Measurements from ENCODE around the gene NUP98. TPM values are rescaled to one million over a fixed set of nuclear protein-coding genes. Genes with fewer than 3 reads are reported as not detected.

NUP98 gene
- total and polyA plus RNA-seq, 10 of the 15 experiments (the other 5 are each of a cell fraction or from before 2014, with no cell fraction given), result 21.7 to 108 (median 78.9) TPM

DNA sequence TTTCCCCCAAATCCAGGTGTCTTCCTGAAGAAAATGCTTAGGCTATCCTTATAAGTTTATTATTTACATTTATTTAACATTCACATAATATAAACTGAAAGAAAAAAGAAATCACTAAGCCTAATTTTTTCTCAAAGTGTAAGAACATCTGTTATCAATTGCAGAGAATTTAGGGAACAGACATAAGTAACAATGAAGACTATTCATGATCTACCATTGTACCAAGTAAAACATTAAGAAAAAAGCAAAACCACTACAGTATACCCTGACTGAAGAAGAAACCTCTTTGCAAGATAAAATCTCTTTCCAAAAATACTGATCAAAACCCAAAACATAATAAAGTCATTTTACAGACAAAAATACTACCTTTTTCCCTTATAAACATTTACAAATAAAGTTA is 60.5 kb downstream of the NUP98 start:
- ChIA-PET SMC1A (ENCODE audit: uncharacterized antibody, unreplicated experiment) (no interaction called here), POLR2A (no interaction called here), CTCF (no interaction called here), RAD21 (ENCODE audit: unreplicated experiment) (no interaction called here)
- H3K27ac ChIP-seq (ENCODE audit: control insufficient read depth, insufficient read depth), result no peak overlapping the region
- in situ Hi-C loops (cut with MboI) (no loop called here), intact Hi-C loops (cut with micrococcal nuclease; ENCODE audit: unreplicated experiment) (no loop called here)
- H3K4me1 ChIP-seq (ENCODE audit: control insufficient read depth, insufficient read depth, low read length), result no peaks in the 10 kb centered on the region
- no peak overlapping the region for H3K4me2 ChIP-seq (ENCODE audit: control insufficient read depth, insufficient read depth)
- DNase-seq (ENCODE audit: low read depth, low spot score), result no peak
- TF ChIP-seq, protein P1, sequence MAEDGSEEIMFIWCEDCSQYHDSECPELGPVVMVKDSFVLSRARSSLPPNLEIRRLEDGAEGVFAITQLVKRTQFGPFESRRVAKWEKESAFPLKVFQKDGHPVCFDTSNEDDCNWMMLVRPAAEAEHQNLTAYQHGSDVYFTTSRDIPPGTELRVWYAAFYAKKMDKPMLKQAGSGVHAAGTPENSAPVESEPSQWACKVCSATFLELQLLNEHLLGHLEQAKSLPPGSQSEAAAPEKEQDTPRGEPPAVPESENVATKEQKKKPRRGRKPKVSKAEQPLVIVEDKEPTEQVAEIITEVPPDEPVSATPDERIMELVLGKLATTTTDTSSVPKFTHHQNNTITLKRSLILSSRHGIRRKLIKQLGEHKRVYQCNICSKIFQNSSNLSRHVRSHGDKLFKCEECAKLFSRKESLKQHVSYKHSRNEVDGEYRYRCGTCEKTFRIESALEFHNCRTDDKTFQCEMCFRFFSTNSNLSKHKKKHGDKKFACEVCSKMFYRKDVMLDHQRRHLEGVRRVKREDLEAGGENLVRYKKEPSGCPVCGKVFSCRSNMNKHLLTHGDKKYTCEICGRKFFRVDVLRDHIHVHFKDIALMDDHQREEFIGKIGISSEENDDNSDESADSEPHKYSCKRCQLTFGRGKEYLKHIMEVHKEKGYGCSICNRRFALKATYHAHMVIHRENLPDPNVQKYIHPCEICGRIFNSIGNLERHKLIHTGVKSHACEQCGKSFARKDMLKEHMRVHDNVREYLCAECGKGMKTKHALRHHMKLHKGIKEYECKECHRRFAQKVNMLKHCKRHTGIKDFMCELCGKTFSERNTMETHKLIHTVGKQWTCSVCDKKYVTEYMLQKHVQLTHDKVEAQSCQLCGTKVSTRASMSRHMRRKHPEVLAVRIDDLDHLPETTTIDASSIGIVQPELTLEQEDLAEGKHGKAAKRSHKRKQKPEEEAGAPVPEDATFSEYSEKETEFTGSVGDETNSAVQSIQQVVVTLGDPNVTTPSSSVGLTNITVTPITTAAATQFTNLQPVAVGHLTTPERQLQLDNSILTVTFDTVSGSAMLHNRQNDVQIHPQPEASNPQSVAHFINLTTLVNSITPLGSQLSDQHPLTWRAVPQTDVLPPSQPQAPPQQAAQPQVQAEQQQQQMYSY (CRISPR knock-in tag; IDR thresholded peaks at IDR 0.05), result no peak
- TF ChIP-seq YY1 (IDR thresholded peaks at IDR 0.05; ENCODE audit: low read depth, low read length), result no peak
- peaks cover 3 to 29% of the 10 kb centered on the region in 2 experiments; a peak in 3 of 4 replicates for H3K36me3 ChIP-seq (ENCODE audit: control insufficient read depth in 2 of 2, insufficient read depth in 2 of 2, low read length in 1 of 2)
- no peaks in the 10 kb centered on the region for H4K20me1 ChIP-seq (ENCODE audit: control insufficient read depth, insufficient read depth)
- no peaks in the 10 kb centered on the region for H3K27me3 ChIP-seq (replicated peaks in 1 of 2; ENCODE audit: control insufficient read depth in 2 of 2, insufficient read depth in 2 of 2, low read length in 1 of 2)
- no peaks in the 10 kb centered on the region for H3K79me2 ChIP-seq (ENCODE audit: control insufficient read depth, insufficient read depth, low read length)
- BruUV-seq (replicated peaks), result no TSS peak
- no peak for ATAC-seq
- H3K9me3 ChIP-seq (replicated peaks; ENCODE audit: control insufficient read depth, insufficient read depth, low read length), result no peaks in the 10 kb centered on the region
- no peak overlapping the region for H3K9ac ChIP-seq (ENCODE audit: control insufficient read depth, insufficient read depth, low read length)
- H2AFZ ChIP-seq (ENCODE audit: control insufficient read depth, low read depth, low read length), result no peak overlapping the region
- H3K4me3 ChIP-seq, result no peak overlapping the region
- FAIRE-seq, result no peak

DNA sequence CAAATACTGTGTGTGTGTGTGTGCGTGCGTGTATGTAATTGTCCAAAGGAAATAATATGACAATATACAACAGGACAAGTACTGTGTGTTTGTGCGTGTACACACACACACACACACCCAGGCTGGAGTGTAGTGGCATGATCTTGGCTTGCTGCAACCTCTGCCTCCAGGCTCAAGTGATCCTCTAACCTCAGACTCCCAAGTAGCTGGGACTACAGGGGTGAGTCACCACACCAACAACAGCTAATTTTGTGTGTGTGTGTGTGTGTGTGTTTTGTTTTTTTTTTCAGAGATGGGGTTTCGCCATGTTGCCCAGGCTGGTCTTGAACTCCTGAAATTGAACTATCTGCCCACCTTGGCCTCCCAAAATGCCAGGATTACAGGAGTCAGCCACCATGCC is 61.5 kb downstream of the NUP98 start:
- FAIRE-seq (no peak), ATAC-seq (no peak), DNase-seq (ENCODE audit: low read depth, low spot score) (no peak)
- no peak for TF ChIP-seq CBX5 (IDR thresholded peaks at IDR 0.05; ENCODE audit: low read depth)
- no peak for TF ChIP-seq DPF2 (IDR thresholded peaks at IDR 0.05)
- no peak for TF ChIP-seq ZNF207 (IDR thresholded peaks at IDR 0.05; ENCODE audit: borderline replicate concordance)
- no peak for TF ChIP-seq IRF3 (IDR thresholded peaks at IDR 0.05)
- TF ChIP-seq JUNB (IDR thresholded peaks at IDR 0.05), result no peak
- no peak for TF ChIP-seq ZNF274 (IDR thresholded peaks at IDR 0.05; ENCODE audit: insufficient read depth, insufficient read length)
- no peak for TF ChIP-seq E2F8 (IDR thresholded peaks at IDR 0.05; ENCODE audit: low read depth, partially characterized antibody)
- POLR2A ChIA-PET, result no interaction called here
- Histone ChIP-seq H3K4me3 (no peak overlapping the region), H2AFZ (ENCODE audit: control insufficient read depth, low read depth, low read length) (no peak overlapping the region), H3K9me3 (replicated peaks; ENCODE audit: control insufficient read depth, insufficient read depth, low read length) (no peaks in the 10 kb centered on the region), H3K4me1 (ENCODE audit: control insufficient read depth, insufficient read depth, low read length) (no peaks in the 10 kb centered on the region), H3K36me3 (ENCODE audit: control insufficient read depth in 2 of 2, insufficient read depth in 2 of 2, low read length in 1 of 2) (peaks cover 3 to 27% of the 10 kb centered on the region in 2 experiments; a peak in 3 of 4 replicates), H3K9ac (ENCODE audit: control insufficient read depth, insufficient read depth, low read length) (no peak overlapping the region), H3K27ac (ENCODE audit: control insufficient read depth, insufficient read depth) (no peak overlapping the region), H3K27me3 (replicated peaks in 1 of 2; ENCODE audit: control insufficient read depth in 2 of 2, insufficient read depth in 2 of 2, low read length in 1 of 2) (no peaks in the 10 kb centered on the region), H3K4me2 (ENCODE audit: control insufficient read depth, insufficient read depth) (no peak overlapping the region), H3K79me2 (ENCODE audit: control insufficient read depth, insufficient read depth, low read length) (no peaks in the 10 kb centered on the region), H4K20me1 (ENCODE audit: control insufficient read depth, insufficient read depth) (no peaks in the 10 kb centered on the region)
- RAD21 ChIA-PET (ENCODE audit: unreplicated experiment), result interaction anchor here (0.5 kb wide), 1 partner anchor 34 kb away, joined by 3 read pairs; no protein-coding TSS in a partner anchor
- in situ Hi-C loops (cut with MboI) (no loop called here), intact Hi-C loops (cut with micrococcal nuclease; ENCODE audit: unreplicated experiment) (no loop called here)
- 97% methylated on average over 4 of the region's 4 CpGs for WGBS (ENCODE audit: insufficient coverage, insufficient replicate concordance, low lambda C conversion rate, missing lambda C conversion rate)
- CTCF ChIA-PET, result interaction anchor here (1.3 kb wide), 1 partner anchor 73 kb away, joined by 3 read pairs; the partner anchor contains the start of gene PGAP2
- no TSS peak for BruUV-seq (replicated peaks)
- SMC1A ChIA-PET (ENCODE audit: uncharacterized antibody, unreplicated experiment), result interaction anchor here (0.6 to 1.6 kb wide), 5 partner anchors 13 to 330 kb away, joined by 3 to 5 read pairs (median 4); no protein-coding TSS in a partner anchor

Measured in GM12878 (cell line).